Cerebellar nuclear complex (tissue), 1 donor: ENCODE results near the gene ELAVL1.

Experiments
- DNase-seq, 2 experiments: peaks; one replicate each; lab custom pipeline; 2025; lab: John Stamatoyannopoulos, UW

The ELAVL1 gene

GRCh38 chr19:8021374-8021773 is 15.9 kb upstream of the ELAVL1 start:
- DNase-seq: no peak

GRCh38 chr19:8020681-8021080 is 15.2 kb upstream of the ELAVL1 start:
- DNase-seq: no peak

GRCh38 chr19:8017808-8018207 is 12.4 kb upstream of the ELAVL1 start:
- no peak for DNase-seq

GRCh38 chr19:8004723-8005513 is 523 bp downstream of the ELAVL1 start:
- DNase-seq: no peak

GRCh38 chr19:8004001-8004400 is 1.4 kb downstream of the ELAVL1 start:
- DNase-seq: no peak

- peak in 1 of 2 experiments; percentile 59 for DNase-seq
Observed at GRCh38 chr19:8001995-8002849, 3.2 kb downstream of the ELAVL1 start.

- no peak for DNase-seq
Observed at GRCh38 chr19:8001651-8001994, 3.8 kb downstream of the ELAVL1 start.

- DNase-seq: no peak
Observed at GRCh38 chr19:8000298-8001038, 5.0 kb downstream of the ELAVL1 start.

- no peak for DNase-seq
Observed at GRCh38 chr19:7999376-7999775, 6.1 kb downstream of the ELAVL1 start.

- DNase-seq: no peak
Observed at GRCh38 chr19:7997809-7998480, 7.5 kb downstream of the ELAVL1 start.

- DNase-seq: no peak
Observed at GRCh38 chr19:7996883-7997282, 8.6 kb downstream of the ELAVL1 start.

- no peak for DNase-seq
Observed at GRCh38 chr19:7995810-7996158, 9.7 kb downstream of the ELAVL1 start.

GRCh38 chr19:7994928-7995809 is 10.3 kb downstream of the ELAVL1 start:
- no peak for DNase-seq

- no peak for DNase-seq
Observed at GRCh38 chr19:7994114-7994513, 11.3 kb downstream of the ELAVL1 start.

- DNase-seq: no peak
Observed at GRCh38 chr19:7993560-7993959, 11.9 kb downstream of the ELAVL1 start.

GRCh38 chr19:7992575-7992974 is 12.9 kb downstream of the ELAVL1 start:
- no peak for DNase-seq

- DNase-seq: no peak
Observed at GRCh38 chr19:7989071-7989575, 16.3 kb downstream of the ELAVL1 start.

GRCh38 chr19:7988307-7988706 is 17.1 kb downstream of the ELAVL1 start:
- DNase-seq: no peak

- DNase-seq: no peak
Observed at GRCh38 chr19:7987114-7987768, 18.2 kb downstream of the ELAVL1 start.
